ENCODE measurements around the gene SAMD4A.

- TF ChIP-seq, protein P1, sequence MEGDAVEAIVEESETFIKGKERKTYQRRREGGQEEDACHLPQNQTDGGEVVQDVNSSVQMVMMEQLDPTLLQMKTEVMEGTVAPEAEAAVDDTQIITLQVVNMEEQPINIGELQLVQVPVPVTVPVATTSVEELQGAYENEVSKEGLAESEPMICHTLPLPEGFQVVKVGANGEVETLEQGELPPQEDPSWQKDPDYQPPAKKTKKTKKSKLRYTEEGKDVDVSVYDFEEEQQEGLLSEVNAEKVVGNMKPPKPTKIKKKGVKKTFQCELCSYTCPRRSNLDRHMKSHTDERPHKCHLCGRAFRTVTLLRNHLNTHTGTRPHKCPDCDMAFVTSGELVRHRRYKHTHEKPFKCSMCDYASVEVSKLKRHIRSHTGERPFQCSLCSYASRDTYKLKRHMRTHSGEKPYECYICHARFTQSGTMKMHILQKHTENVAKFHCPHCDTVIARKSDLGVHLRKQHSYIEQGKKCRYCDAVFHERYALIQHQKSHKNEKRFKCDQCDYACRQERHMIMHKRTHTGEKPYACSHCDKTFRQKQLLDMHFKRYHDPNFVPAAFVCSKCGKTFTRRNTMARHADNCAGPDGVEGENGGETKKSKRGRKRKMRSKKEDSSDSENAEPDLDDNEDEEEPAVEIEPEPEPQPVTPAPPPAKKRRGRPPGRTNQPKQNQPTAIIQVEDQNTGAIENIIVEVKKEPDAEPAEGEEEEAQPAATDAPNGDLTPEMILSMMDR (conservative IDR thresholded peaks at IDR 0.05; ENCODE audit: low read depth, low read length) = no peak
- no peak for TF ChIP-seq CEBPB (IDR thresholded peaks at IDR 0.05; ENCODE audit: low read depth, low read length)
- no peak for TF ChIP-seq BHLHE40 (IDR thresholded peaks at IDR 0.05; ENCODE audit: low read depth, low read length)
- TF ChIP-seq RFX5 (IDR thresholded peaks at IDR 0.05; ENCODE audit: low read depth, low read length) = no peak
- TF ChIP-seq POLR2A (IDR thresholded peaks at IDR 0.05; ENCODE audit: low read depth, low read length) = no peak
- no peak for TF ChIP-seq CHD1 (IDR thresholded peaks at IDR 0.05; ENCODE audit: low read depth, low read length)
- no peak for TF ChIP-seq RAD21 (IDR thresholded peaks at IDR 0.05; ENCODE audit: low read length)
- TF ChIP-seq, protein P2, sequence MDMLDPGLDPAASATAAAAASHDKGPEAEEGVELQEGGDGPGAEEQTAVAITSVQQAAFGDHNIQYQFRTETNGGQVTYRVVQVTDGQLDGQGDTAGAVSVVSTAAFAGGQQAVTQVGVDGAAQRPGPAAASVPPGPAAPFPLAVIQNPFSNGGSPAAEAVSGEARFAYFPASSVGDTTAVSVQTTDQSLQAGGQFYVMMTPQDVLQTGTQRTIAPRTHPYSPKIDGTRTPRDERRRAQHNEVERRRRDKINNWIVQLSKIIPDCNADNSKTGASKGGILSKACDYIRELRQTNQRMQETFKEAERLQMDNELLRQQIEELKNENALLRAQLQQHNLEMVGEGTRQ (IDR thresholded peaks at IDR 0.05; ENCODE audit: low read depth, low read length) = no peak
- TF ChIP-seq MAZ (IDR thresholded peaks at IDR 0.05; ENCODE audit: borderline replicate concordance, low read depth, low read length) = no peak
- TF ChIP-seq FOS (IDR thresholded peaks at IDR 0.05; ENCODE audit: low read depth, low read length) = no peak
- TF ChIP-seq MXI1 (IDR thresholded peaks at IDR 0.05; ENCODE audit: borderline replicate concordance, low read depth, low read length) = no peak
- no peak for TF ChIP-seq RCOR1 (IDR thresholded peaks at IDR 0.05; ENCODE audit: insufficient replicate concordance, low read length)
- no peak for TF ChIP-seq SMC3 (IDR thresholded peaks at IDR 0.05; ENCODE audit: low read depth, low read length)
- no peak for TF ChIP-seq ELK1 (IDR thresholded peaks at IDR 0.05; ENCODE audit: borderline replicate concordance, low read depth, low read length)
Observed at GRCh38 chr14:54839701-54840119, 272.8 kb downstream of the SAMD4A start.
